ENCODE results near the gene BRD7.

BRD7 gene

DNA sequence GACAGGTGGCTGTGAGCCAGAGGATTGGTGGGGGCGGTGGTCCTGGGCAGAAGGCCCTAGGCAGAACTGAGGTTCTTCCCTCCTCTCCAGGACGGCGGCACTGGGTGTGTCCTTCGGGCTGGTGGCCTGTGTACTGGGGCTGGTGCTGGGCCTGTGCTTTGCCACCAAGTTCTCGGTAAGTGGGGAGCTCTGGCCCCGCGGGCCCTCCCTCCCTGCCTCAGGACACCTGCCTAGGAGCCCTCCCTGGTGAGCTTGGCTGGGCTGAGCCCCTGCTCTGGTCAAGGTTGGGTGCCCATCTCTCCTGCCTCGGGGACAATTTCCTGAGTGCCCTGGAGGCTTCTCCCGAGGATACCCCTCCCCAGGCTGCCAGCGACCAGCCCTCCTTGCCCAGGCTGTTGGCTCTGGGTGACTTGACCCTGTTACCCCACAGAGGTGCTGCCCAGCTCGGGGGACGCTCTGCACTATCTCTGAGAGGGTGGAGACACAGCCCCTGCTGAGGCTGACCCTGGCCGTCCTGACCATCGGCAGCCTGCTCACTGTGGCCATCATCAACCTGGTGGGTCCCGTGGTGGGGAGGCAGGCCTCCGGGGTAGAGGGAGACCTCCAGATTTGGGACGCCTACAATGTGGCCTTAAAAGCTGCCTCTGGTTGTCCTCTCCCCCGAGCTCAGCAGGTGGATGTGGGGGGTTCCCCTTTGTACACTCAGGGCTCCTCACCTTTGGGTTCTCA lies 60.4 kb downstream of the BRD7 start:
- Histone ChIP-seq H3K4me3 (ENCODE audit: low read length) (no peak overlapping the region), H3K27ac (ENCODE audit: low read length) (no peak overlapping the region)

DNA sequence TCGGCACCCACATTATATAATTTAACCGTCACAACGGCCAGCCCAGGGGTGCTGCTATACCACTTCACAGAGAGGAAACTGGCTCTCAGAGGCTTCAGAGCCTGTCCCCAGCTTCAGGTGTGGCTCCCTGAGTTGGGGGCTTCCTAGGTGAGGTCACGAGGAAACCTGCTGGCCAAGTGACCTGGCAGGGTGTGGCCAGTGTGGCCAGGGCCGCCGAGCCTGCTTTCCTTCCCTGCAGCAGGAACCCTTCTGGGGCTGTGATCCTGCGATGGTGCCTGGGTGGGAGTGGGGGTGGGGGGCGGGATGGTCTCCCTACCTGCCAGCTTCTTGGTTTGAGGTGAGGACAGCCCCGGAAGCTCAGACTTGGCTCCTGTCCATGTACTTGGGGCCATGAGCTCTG lies 62.5 kb downstream of the BRD7 start:
- TF ChIP-seq, protein P1, sequence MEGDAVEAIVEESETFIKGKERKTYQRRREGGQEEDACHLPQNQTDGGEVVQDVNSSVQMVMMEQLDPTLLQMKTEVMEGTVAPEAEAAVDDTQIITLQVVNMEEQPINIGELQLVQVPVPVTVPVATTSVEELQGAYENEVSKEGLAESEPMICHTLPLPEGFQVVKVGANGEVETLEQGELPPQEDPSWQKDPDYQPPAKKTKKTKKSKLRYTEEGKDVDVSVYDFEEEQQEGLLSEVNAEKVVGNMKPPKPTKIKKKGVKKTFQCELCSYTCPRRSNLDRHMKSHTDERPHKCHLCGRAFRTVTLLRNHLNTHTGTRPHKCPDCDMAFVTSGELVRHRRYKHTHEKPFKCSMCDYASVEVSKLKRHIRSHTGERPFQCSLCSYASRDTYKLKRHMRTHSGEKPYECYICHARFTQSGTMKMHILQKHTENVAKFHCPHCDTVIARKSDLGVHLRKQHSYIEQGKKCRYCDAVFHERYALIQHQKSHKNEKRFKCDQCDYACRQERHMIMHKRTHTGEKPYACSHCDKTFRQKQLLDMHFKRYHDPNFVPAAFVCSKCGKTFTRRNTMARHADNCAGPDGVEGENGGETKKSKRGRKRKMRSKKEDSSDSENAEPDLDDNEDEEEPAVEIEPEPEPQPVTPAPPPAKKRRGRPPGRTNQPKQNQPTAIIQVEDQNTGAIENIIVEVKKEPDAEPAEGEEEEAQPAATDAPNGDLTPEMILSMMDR (IDR thresholded peaks at IDR 0.05; ENCODE audit: low read depth, low read length): no peak
- H3K27me3 ChIP-seq (ENCODE audit: low read depth, low read length): no peaks in the 10 kb centered on the region
- H2AFZ ChIP-seq (ENCODE audit: low read depth, low read length): no peak overlapping the region
- no peak overlapping the region for H3K4me3 ChIP-seq (ENCODE audit: low read length)
- H3K9me3 ChIP-seq (ENCODE audit: insufficient read depth, low read length): no peaks in the 10 kb centered on the region
- no peaks in the 10 kb centered on the region for H4K20me1 ChIP-seq (ENCODE audit: insufficient read depth, low read length)
- no peaks in the 10 kb centered on the region for H3K79me2 ChIP-seq (ENCODE audit: low read length)
- no peaks in the 10 kb centered on the region for H3K4me1 ChIP-seq (ENCODE audit: low read length)
- peaks cover 15% of the 10 kb centered on the region for H3K36me3 ChIP-seq (replicated peaks; ENCODE audit: low read depth, low read length)
- no peak overlapping the region for H3K4me2 ChIP-seq (ENCODE audit: low read length)
- no peak overlapping the region for H3K27ac ChIP-seq (ENCODE audit: low read length)
- no peak overlapping the region for H3K9ac ChIP-seq (ENCODE audit: low read length)

More for the DNA sequence above, 60.4 kb downstream of the BRD7 start:
- H3K9me3 ChIP-seq (ENCODE audit: insufficient read depth, low read length): no peaks in the 10 kb centered on the region
- H3K9ac ChIP-seq (ENCODE audit: low read length): no peak overlapping the region
- no peaks in the 10 kb centered on the region for H3K79me2 ChIP-seq (ENCODE audit: low read length)
- H3K4me2 ChIP-seq (ENCODE audit: low read length): no peak overlapping the region
- no peaks in the 10 kb centered on the region for H3K4me1 ChIP-seq (ENCODE audit: low read length)
- TF ChIP-seq, protein P1 (IDR thresholded peaks at IDR 0.05; ENCODE audit: low read depth, low read length): no peak
- no peak for TF ChIP-seq EZH2phosphoT487 (IDR thresholded peaks at IDR 0.05; ENCODE audit: low read depth)
- peaks cover 28% of the 10 kb centered on the region for H3K36me3 ChIP-seq (replicated peaks; ENCODE audit: low read depth, low read length)
- H3K27me3 ChIP-seq (ENCODE audit: low read depth, low read length): no peaks in the 10 kb centered on the region
- H2AFZ ChIP-seq (ENCODE audit: low read depth, low read length): no peak overlapping the region
- H4K20me1 ChIP-seq (ENCODE audit: insufficient read depth, low read length): no peaks in the 10 kb centered on the region

DNA sequence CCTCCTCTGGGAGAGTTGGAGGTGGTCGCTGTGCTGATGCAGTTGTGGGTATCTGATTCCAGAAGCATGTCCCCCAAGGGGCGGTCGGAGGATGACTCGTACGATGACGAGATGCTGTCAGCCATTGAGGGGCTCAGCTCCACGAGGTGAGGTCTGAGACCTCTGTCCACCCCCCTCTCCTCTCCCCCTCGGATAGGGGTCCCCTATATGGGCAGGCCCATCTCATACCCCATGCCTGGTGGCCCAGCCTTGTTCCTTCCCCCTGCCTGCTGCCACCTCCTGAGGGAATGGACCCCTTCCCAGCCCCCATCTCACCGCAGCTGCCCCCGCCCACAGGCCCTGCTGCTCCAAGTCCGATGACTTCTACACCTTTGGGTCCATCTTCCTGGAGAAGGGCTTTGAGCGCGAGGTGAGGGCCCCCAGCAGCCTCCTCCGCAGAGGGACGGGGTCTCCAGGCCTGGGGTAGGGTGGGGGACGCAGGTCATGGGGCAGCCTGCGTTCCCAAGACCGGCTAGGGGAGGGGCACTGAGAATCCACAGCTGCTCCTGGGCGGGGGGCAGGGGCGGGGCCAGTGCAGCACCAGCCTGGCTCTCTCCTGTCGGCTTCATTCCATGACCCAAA lies 63.2 kb downstream of the BRD7 start:
- Histone ChIP-seq H3K4me2 (ENCODE audit: low read length) (no peak overlapping the region), H3K9ac (ENCODE audit: low read length) (no peak overlapping the region), H3K36me3 (replicated peaks; ENCODE audit: low read depth, low read length) (peaks cover 15% of the 10 kb centered on the region), H3K27ac (ENCODE audit: low read length) (no peak overlapping the region), H3K79me2 (ENCODE audit: low read length) (no peaks in the 10 kb centered on the region), H2AFZ (ENCODE audit: low read depth, low read length) (no peak overlapping the region), H4K20me1 (ENCODE audit: insufficient read depth, low read length) (no peaks in the 10 kb centered on the region), H3K27me3 (ENCODE audit: low read depth, low read length) (no peaks in the 10 kb centered on the region), H3K4me1 (ENCODE audit: low read length) (no peaks in the 10 kb centered on the region), H3K9me3 (ENCODE audit: insufficient read depth, low read length) (no peaks in the 10 kb centered on the region), H3K4me3 (ENCODE audit: low read length) (no peak overlapping the region)
- no peak for TF ChIP-seq EZH2phosphoT487 (IDR thresholded peaks at IDR 0.05; ENCODE audit: low read depth)
- TF ChIP-seq, protein P1 (IDR thresholded peaks at IDR 0.05; ENCODE audit: low read depth, low read length): no peak

DNA sequence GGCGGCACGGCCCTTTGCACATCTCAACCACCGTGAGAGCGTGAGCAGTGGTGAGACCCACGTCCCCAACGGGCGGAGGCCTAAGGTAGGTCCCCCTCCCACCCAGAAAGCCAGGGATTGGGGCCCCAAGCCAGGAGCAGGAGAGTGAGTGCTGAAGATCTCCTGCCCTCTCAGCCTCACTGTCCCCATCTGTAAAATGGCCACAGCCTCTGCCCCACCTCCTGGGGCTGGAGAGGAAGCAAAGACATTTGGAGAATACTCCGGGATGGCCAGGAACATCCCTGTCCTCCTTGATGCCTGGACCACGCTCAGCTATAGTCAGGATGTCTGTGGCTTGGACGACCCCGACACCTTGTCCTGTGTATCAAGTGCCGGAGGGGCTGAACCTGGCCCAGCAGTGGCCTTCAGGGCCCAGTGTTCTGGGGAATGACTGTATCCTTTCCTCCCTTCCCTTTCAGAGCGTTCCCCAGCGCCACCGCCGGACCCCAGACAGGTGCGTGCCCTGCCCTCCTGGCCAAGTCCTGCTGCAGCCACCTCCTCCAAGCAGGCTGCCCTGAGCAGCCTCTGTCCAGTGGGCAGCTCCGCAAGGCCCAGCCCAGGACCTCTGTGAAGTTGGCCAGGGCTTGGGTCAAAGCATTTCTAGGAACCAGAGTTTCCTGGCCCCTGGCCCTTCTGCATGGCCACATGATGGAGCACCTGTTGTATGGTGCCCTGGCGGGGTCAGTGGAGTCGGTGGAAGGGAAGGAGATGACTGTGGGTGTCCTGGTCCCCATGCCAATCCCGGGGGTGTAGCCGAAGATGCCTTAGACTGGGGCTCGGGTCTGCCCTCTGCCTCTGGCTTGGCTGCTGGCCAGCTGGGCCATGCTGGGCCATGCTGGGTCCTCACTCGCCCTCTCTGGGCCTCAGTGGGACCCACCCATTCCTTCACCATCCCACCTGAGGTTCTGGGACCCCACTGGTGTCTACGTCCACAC lies 64.0 kb downstream of the BRD7 start:
- no peak overlapping the region for H3K9ac ChIP-seq (ENCODE audit: low read length)
- H3K27me3 ChIP-seq (ENCODE audit: low read depth, low read length): no peaks in the 10 kb centered on the region
- H3K4me1 ChIP-seq (ENCODE audit: low read length): no peaks in the 10 kb centered on the region

More for the DNA sequence above, 64.0 kb downstream of the BRD7 start:
- Histone ChIP-seq H3K79me2 (ENCODE audit: low read length) (no peaks in the 10 kb centered on the region), H3K4me2 (ENCODE audit: low read length) (no peak overlapping the region), H2AFZ (ENCODE audit: low read depth, low read length) (no peak overlapping the region), H3K36me3 (replicated peaks; ENCODE audit: low read depth, low read length) (peaks cover 15% of the 10 kb centered on the region), H4K20me1 (ENCODE audit: insufficient read depth, low read length) (no peaks in the 10 kb centered on the region), H3K4me3 (ENCODE audit: low read length) (no peak overlapping the region), H3K9me3 (ENCODE audit: insufficient read depth, low read length) (no peaks in the 10 kb centered on the region), H3K27ac (ENCODE audit: low read length) (no peak overlapping the region)
- TF ChIP-seq EZH2phosphoT487 (IDR thresholded peaks at IDR 0.05; ENCODE audit: low read depth): no peak
- TF ChIP-seq, protein P1 (IDR thresholded peaks at IDR 0.05; ENCODE audit: low read depth, low read length): no peak
